ENCODE data around the gene CASKIN1. TPM values are rescaled to one million over a fixed set of nuclear protein-coding genes. Genes with fewer than 3 reads are reported as not detected.

The CASKIN1 gene
- total RNA-seq, 3 donors from 2014 or later (not counting 1 experiment from before 2014, with no cell fraction given): not detected

DNA sequence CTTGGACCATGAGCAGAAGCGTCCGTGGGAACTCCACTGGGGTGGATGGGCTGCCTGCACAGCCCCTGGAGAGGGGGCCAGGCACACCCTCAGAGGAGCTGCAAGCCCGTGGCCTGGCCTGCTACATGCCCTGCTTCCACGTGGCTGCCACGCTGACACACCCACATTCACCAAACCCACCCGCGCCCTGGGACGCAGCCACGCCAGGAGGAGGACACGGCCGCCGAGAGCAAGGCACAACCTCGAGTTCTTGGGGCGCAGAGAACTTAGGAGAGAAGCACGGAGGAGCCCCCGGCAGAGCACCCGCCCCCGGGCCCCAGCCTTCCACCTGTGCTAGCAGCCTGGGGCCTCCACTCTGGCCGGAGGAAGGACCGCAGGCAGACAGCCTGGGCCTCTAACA, 18.8 kb downstream of the CASKIN1 start:
- Histone ChIP-seq H3K27me3 (ENCODE audit: control insufficient read depth, insufficient read depth, low read length) (no peaks in the 10 kb centered on the region), H3K27ac (ENCODE audit: low read length) (no peak overlapping the region), H3K4me3 (ENCODE audit: low read length) (no peak overlapping the region), H3K4me1 (ENCODE audit: control insufficient read depth, insufficient read depth, low read length) (no peaks in the 10 kb centered on the region), H3K36me3 (ENCODE audit: control insufficient read depth, insufficient read depth, low read length) (peaks cover 35% of the 10 kb centered on the region), H3K9me3 (ENCODE audit: control insufficient read depth, insufficient read depth, low read length) (no peaks in the 10 kb centered on the region)
- Mint-ChIP-seq H3K4me1 (peaks cover 0 to 6% of the 10 kb centered on the region in 2 donors), H3K27me3 (ENCODE audit: low read depth in 2 of 2) (no peaks in the 10 kb centered on the region), H3K27ac (no peak overlapping the region), H3K36me3 (no peaks in the 10 kb centered on the region), H3K4me3 (no peak overlapping the region), H3K9me3 (no peaks in the 10 kb centered on the region)
- no peak for ATAC-seq
- TF ChIP-seq, protein P1, sequence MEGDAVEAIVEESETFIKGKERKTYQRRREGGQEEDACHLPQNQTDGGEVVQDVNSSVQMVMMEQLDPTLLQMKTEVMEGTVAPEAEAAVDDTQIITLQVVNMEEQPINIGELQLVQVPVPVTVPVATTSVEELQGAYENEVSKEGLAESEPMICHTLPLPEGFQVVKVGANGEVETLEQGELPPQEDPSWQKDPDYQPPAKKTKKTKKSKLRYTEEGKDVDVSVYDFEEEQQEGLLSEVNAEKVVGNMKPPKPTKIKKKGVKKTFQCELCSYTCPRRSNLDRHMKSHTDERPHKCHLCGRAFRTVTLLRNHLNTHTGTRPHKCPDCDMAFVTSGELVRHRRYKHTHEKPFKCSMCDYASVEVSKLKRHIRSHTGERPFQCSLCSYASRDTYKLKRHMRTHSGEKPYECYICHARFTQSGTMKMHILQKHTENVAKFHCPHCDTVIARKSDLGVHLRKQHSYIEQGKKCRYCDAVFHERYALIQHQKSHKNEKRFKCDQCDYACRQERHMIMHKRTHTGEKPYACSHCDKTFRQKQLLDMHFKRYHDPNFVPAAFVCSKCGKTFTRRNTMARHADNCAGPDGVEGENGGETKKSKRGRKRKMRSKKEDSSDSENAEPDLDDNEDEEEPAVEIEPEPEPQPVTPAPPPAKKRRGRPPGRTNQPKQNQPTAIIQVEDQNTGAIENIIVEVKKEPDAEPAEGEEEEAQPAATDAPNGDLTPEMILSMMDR (IDR thresholded peaks at IDR 0.05): no peak
- intact Hi-C loops (cut with micrococcal nuclease): no loop called here
- no peak for DNase-seq
- 95% methylated on average over 20 of the region's 20 CpGs for WGBS (ENCODE audit: insufficient coverage)

DNA sequence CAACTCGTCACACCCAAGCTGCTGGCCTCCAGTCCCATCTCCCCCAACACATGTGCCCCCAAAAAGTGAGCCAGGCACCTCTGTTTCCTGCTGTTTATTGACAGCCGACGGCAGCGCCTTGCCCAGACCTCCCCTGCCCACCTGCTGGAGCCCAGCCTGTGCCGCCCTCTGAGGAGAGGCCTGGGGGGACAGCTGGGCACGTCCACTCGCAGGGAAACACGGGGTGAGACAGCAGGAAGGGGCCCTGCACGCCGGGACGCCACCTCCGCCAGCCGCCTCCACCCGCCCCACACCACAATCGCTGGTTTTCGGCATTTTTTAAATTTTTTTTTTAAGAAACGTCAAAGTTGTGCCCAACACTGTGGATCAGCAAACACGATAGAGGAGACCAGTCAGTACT, 19.3 kb downstream of the CASKIN1 start:
- Histone ChIP-seq H3K9me3 (ENCODE audit: control insufficient read depth, insufficient read depth, low read length) (no peaks in the 10 kb centered on the region), H3K27me3 (ENCODE audit: control insufficient read depth, insufficient read depth, low read length) (no peaks in the 10 kb centered on the region), H3K27ac (ENCODE audit: low read length) (no peak overlapping the region), H3K36me3 (ENCODE audit: control insufficient read depth, insufficient read depth, low read length) (peaks cover 35% of the 10 kb centered on the region), H3K4me3 (ENCODE audit: low read length) (no peak overlapping the region), H3K4me1 (ENCODE audit: control insufficient read depth, insufficient read depth, low read length) (no peaks in the 10 kb centered on the region)
- Mint-ChIP-seq H3K9me3 (no peaks in the 10 kb centered on the region), H3K36me3 (no peaks in the 10 kb centered on the region), H3K27me3 (ENCODE audit: low read depth in 2 of 2) (no peaks in the 10 kb centered on the region), H3K27ac (no peak overlapping the region), H3K4me3 (no peak overlapping the region), H3K4me1 (peaks cover 0 to 2% of the 10 kb centered on the region in 2 donors)
- intact Hi-C loops (cut with micrococcal nuclease): no loop called here
- ATAC-seq (no peak), DNase-seq (no peak)
- TF ChIP-seq, protein P1 (IDR thresholded peaks at IDR 0.05): no peak
- 94% methylated on average over 18 of the region's 18 CpGs for WGBS (ENCODE audit: insufficient coverage)

DNA sequence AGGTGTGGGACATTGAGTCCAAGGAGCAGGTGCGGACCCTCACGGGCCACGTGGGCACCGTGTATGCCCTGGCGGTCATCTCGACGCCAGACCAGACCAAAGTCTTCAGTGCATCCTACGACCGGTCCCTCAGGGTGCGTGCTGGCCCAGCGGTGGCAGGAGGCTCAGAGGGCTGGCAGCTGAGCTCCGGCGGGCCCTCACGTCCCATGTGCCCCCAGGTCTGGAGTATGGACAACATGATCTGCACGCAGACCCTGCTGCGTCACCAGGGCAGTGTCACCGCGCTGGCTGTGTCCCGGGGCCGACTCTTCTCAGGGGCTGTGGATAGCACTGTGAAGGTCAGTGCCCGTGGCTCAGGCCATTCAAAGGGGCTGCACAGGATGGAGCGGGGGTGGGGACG, 20.4 kb downstream of the CASKIN1 start:
- H3K27ac Mint-ChIP-seq: no peak overlapping the region
- H3K36me3 ChIP-seq (ENCODE audit: control insufficient read depth, insufficient read depth, low read length): peaks cover 40% of the 10 kb centered on the region
- no peak overlapping the region for H3K27ac ChIP-seq (ENCODE audit: low read length)
- no peaks in the 10 kb centered on the region for H3K9me3 Mint-ChIP-seq
- intact Hi-C loops (cut with micrococcal nuclease): no loop called here
- no peak overlapping the region for H3K4me3 Mint-ChIP-seq
- H3K9me3 ChIP-seq (ENCODE audit: control insufficient read depth, insufficient read depth, low read length): no peaks in the 10 kb centered on the region
- TF ChIP-seq, protein P1 (IDR thresholded peaks at IDR 0.05): no peak
- DNase-seq (no peak), ATAC-seq (no peak)
- H3K4me1 Mint-ChIP-seq: no peaks in the 10 kb centered on the region
- H3K4me3 ChIP-seq (ENCODE audit: low read length): no peak overlapping the region
- no peaks in the 10 kb centered on the region for H3K27me3 ChIP-seq (ENCODE audit: control insufficient read depth, insufficient read depth, low read length)
- no peaks in the 10 kb centered on the region for H3K4me1 ChIP-seq (ENCODE audit: control insufficient read depth, insufficient read depth, low read length)
- no peaks in the 10 kb centered on the region for H3K36me3 Mint-ChIP-seq
- H3K27me3 Mint-ChIP-seq (ENCODE audit: low read depth in 2 of 2): no peaks in the 10 kb centered on the region
- WGBS (ENCODE audit: insufficient coverage): 98% methylated on average over 23 of the region's 23 CpGs

DNA sequence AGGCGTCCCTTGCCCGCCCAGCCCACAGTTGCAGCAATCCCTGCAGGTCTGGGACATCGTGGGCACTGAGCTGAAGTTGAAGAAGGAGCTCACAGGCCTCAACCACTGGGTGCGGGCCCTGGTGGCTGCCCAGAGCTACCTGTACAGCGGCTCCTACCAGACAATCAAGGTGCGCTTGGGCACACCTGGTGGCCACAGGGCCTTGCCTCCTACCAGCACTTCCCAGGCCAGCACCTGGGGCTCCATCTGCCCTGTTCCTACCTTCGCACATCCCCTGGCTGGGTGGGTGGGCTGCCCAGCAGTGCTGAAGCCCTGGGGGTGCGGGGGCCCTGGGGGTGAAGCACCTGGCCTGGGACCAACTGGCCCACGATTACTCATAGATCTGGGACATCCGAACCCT, 21.0 kb downstream of the CASKIN1 start:
- TF ChIP-seq, protein P1 (IDR thresholded peaks at IDR 0.05): no peak
- no peaks in the 10 kb centered on the region for H3K27me3 ChIP-seq (ENCODE audit: control insufficient read depth, insufficient read depth, low read length)
- Mint-ChIP-seq H3K4me1 (no peaks in the 10 kb centered on the region), H3K9me3 (no peaks in the 10 kb centered on the region), H3K27ac (no peak overlapping the region), H3K36me3 (no peaks in the 10 kb centered on the region), H3K27me3 (ENCODE audit: low read depth in 2 of 2) (no peaks in the 10 kb centered on the region), H3K4me3 (no peak overlapping the region)
- intact Hi-C loops (cut with micrococcal nuclease): no loop called here
- H3K36me3 ChIP-seq (ENCODE audit: control insufficient read depth, insufficient read depth, low read length): peaks cover 40% of the 10 kb centered on the region
- WGBS (ENCODE audit: insufficient coverage): 98% methylated on average over 10 of the region's 10 CpGs
- H3K4me1 ChIP-seq (ENCODE audit: control insufficient read depth, insufficient read depth, low read length): no peaks in the 10 kb centered on the region
- DNase-seq (no peak), ATAC-seq (no peak)
- no peak overlapping the region for H3K4me3 ChIP-seq (ENCODE audit: low read length)
- no peak overlapping the region for H3K27ac ChIP-seq (ENCODE audit: low read length)
- no peaks in the 10 kb centered on the region for H3K9me3 ChIP-seq (ENCODE audit: control insufficient read depth, insufficient read depth, low read length)

Data from natural killer cell (primary cell).